K562 (cell line): Measurements from ENCODE around the gene USP22. TPM values are rescaled to one million over a fixed set of nuclear protein-coding genes. Genes with fewer than 3 reads are reported as not detected.
A peak's percentile ranks its signal among the peaks of the same experiment; 100 is the strongest.

Experiments used
- AFF4 ChIP-seq: sonication (generic); formaldehyde crosslinking; IDR thresholded peaks from 2 replicates; pipeline ENCODE4 v1.8.0; 2023; ENCODE audit warnings: mild to moderate bottlenecking, missing genetic modification reagents
- CHD1 ChIP-seq: fragments of 200-600 bp; sonication (generic); IDR thresholded peaks from one replicate; pipeline ENCODE4 v1.6.1; 2012; ENCODE audit warnings: mild to moderate bottlenecking, moderate library complexity, low read length, inconsistent platforms
- EGR1 ChIP-seq: fragments of 450-650 bp; conservative IDR thresholded peaks from 2 replicates; pipeline ENCODE4 v1.6.1; 2017; ENCODE audit warnings: mild to moderate bottlenecking
- ELF1 ChIP-seq: fragments of 200-800 bp; sonication (Bioruptor generic); IDR thresholded peaks from 2 replicates; pipeline ENCODE4 v1.6.1; 2016; ENCODE audit warnings: missing genetic modification characterization, missing compliant biosample characterization
- ELK1 ChIP-seq: sonication (generic); formaldehyde crosslinking; IDR thresholded peaks from 2 replicates; pipeline ENCODE4 v1.8.1; 2022; ENCODE audit warnings: missing genetic modification reagents
- EP400 ChIP-seq: fragments of 450-650 bp; IDR thresholded peaks from 2 replicates; pipeline ENCODE4 v1.6.1; 2017; ENCODE audit warnings: antibody characterized with exemption, mild to moderate bottlenecking, moderate library complexity
- ETV1 ChIP-seq: fragments of 450-650 bp; conservative IDR thresholded peaks from 2 replicates; pipeline ENCODE4 v1.6.1; 2016; ENCODE audit warnings: missing genetic modification characterization, control low read depth, low read depth, missing compliant biosample characterization
- GABPA ChIP-seq: fragments of 200-800 bp; sonication (Bioruptor generic); conservative IDR thresholded peaks from 2 replicates; pipeline ENCODE4 v1.6.1; 2016; ENCODE audit warnings: low read depth, missing genetic modification characterization, missing compliant biosample characterization
- GATAD2B ChIP-seq: fragments of 450-650 bp; IDR thresholded peaks from 2 replicates; pipeline ENCODE4 v1.6.1; 2017; ENCODE audit warnings: mild to moderate bottlenecking, borderline replicate concordance
- HMGN3 ChIP-seq: IDR thresholded peaks from 2 replicates; pipeline ENCODE4 v1.6.1; 2011; ENCODE audit warnings: borderline replicate concordance, low read depth, mild to moderate bottlenecking, mixed read lengths, low read length; ENCODE audit not compliant: insufficient read length; ENCODE audit errors: extremely low read depth
- JUNB ChIP-seq: fragments of 450-650 bp; formaldehyde crosslinking; conservative IDR thresholded peaks from 2 replicates; pipeline ENCODE4 v1.4.0; 2020; ENCODE audit warnings: mild to moderate bottlenecking
- MED1 ChIP-seq: sonication (generic); formaldehyde crosslinking; IDR thresholded peaks from 2 replicates; pipeline ENCODE4 v1.8.1; 2023; ENCODE audit warnings: missing genetic modification reagents, borderline replicate concordance
- SETDB1 ChIP-seq: IDR thresholded peaks from one replicate; pipeline ENCODE4 v1.6.1; 2012; ENCODE audit warnings: low read length, control low read depth, inconsistent platforms
- SIN3A ChIP-seq, 2 experiments: fragments of 150-350 bp in 1 of 2; IDR thresholded peaks; 2 replicates each; pipeline ENCODE4 v1.6.1; 2011 to 2016; ENCODE audit warnings: borderline replicate concordance in 2 of 2, low read depth in 2 of 2, low read length in 2 of 2, mild to moderate bottlenecking in 2 of 2, moderate library complexity in 2 of 2; ENCODE audit not compliant: control insufficient read depth in 1 of 2
- SMARCA4 ChIP-seq: fragments of 450-650 bp; IDR thresholded peaks from 2 replicates; pipeline ENCODE4 v1.6.1; 2016
- polyA plus RNA-seq, 8 experiments: library from polyadenylated mRNA; depleted of rRNA in 4 of 8; stranded (reverse) in 5 of 8; unstranded in 3 of 8; fragments of >200 nt; fragmentation: Nextera tagmentation in 2 of 8; fragmentation: Illumina TruSeq in 1 of 8; extraction: Ambion mirVana in 2 of 8; extraction: Trizol in 1 of 8; gene quantifications; 2 replicates each; pipeline versions ENCODE4 v1.2.1 to v1.2.3, GENCODE V29; 2011 to 2014; ENCODE audit warnings: inconsistent platforms in 1 of 8, missing spikeins in 1 of 8
- total RNA-seq, 7 experiments: library from RNA; depleted of rRNA in 6 of 7; stranded (reverse); fragments of >200 nt in 6 of 7; fragmentation: Illumina TruSeq in 2 of 7; extraction: Trizol in 2 of 7; gene quantifications; 2 replicates each; pipeline versions ENCODE4 v1.2.1 to v1.2.3, GENCODE V29; 2011 to 2021; ENCODE audit warnings: low replicate concordance in 1 of 7

Gene USP22
- total and polyA plus RNA-seq, 9 of the 15 experiments (the other 6 are each of a cell fraction or from before 2014, with no cell fraction given): 6.5 to 113 (median 58.9) TPM

- no peak for TF ChIP-seq AFF4 (CRISPR knock-in tag)
- no peak for TF ChIP-seq SETDB1
- no peak for TF ChIP-seq JUNB (CRISPR knock-in tag)
- TF ChIP-seq MED1: no peak
- no peak for TF ChIP-seq GATAD2B
- no peak for TF ChIP-seq ELF1 (tag)
- TF ChIP-seq SMARCA4: no peak
- TF ChIP-seq SIN3A (IDR thresholded peaks at IDR 0.05; ENCODE audit: borderline replicate concordance in 2 of 2, control insufficient read depth in 1 of 2, low read depth in 2 of 2, low read length in 2 of 2): 0 out of 4 replicates have a peak, but pooled peaks of 1 of the 2 experiments have one; percentile 18
- TF ChIP-seq ETV1 (tag): peak; percentile 69; the same call in 1 of the 2 replicates
- TF ChIP-seq EGR1: peak; percentile 47
- TF ChIP-seq CHD1: peak; percentile 45
- peak; percentile 86 for TF ChIP-seq GABPA (tag)
- no peak for TF ChIP-seq ELK1 (CRISPR knock-in tag)
- no peak for TF ChIP-seq HMGN3
- TF ChIP-seq EP400: no peak
- TF ChIP-seq, all 486 proteins: peak for 19
Observed at GRCh38 chr17:21041741-21042457, 912 bp downstream of the USP22 start (continued).
